Subcutaneous abdominal adipose tissue (tissue), 5 donors: ENCODE data around the gene PCDH15.

Experiments
- H3K27ac ChIP-seq: one replicate; pipeline ENCODE4 v1.7.0; 2013; ENCODE audit warnings: low read depth, mild to moderate bottlenecking, inconsistent platforms, low read length, moderate library complexity
- H3K27me3 ChIP-seq, 5 donors: one replicate each; pipeline ENCODE4 v1.7.0; 2013; ENCODE audit warnings: low read length in 5 of 5, inconsistent platforms in 1 of 5; ENCODE audit not compliant: control insufficient read depth in 5 of 5, insufficient read depth in 4 of 5
- H3K36me3 ChIP-seq, 5 donors: one replicate each; pipeline ENCODE4 v1.7.0; 2013; ENCODE audit warnings: low read length in 5 of 5; ENCODE audit not compliant: control insufficient read depth in 5 of 5, insufficient read depth in 5 of 5
- H3K4me1 ChIP-seq, 5 donors: one replicate each; pipeline ENCODE4 v1.7.0; 2013; ENCODE audit warnings: low read length in 5 of 5, mild to moderate bottlenecking in 3 of 5, moderate library complexity in 1 of 5; ENCODE audit not compliant: control insufficient read depth in 5 of 5, insufficient read depth in 5 of 5
- H3K4me3 ChIP-seq, 5 donors: one replicate each; pipeline ENCODE4 v1.7.0; 2013; ENCODE audit warnings: low read length in 5 of 5, low read depth in 1 of 5
- H3K9ac ChIP-seq, 5 donors: one replicate each; pipeline ENCODE4 v1.7.0; 2013; ENCODE audit warnings: low read length in 5 of 5, mild to moderate bottlenecking in 4 of 5, moderate library complexity in 3 of 5
- H3K9me3 ChIP-seq, 5 donors: one replicate each; pipeline ENCODE4 v1.7.0; 2013; ENCODE audit warnings: low read length in 5 of 5; ENCODE audit not compliant: control insufficient read depth in 5 of 5
- donor health status: healthy.
- donor health status: healthy.
- donor health status: healthy.
- donor health status: healthy.
- donor health status: healthy.

The PCDH15 gene

DNA sequence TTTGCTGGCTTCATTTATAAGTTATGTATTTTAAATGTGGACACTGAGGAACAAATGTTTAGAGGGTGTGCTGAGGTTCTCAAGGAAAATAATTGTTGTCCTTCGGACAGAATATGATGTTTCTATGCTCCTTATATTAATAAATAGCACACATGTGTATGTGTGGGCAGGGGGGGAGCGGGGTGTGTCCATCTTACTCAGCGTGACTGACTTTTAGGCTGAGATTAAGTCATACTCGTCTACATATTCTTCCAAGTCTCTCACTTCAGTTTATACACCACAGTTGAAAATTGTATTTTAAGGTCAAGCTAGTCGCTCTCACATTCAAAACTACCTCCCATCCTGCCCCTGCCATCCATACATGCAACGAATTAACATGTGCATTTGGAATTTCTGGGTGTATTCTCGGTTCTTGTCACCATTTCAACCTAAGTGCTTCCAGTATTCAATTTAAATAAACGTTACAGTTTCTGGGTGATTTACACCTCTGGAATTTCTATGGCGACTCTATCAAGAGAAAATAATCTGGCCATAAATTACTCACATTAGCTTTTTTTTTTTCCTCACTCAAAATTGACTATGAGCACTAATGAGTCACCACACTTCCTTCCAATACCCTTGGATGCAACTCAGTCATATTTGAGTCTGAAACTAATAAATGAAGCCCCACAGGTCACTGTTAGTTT is 3.3 kb downstream of the PCDH15 start:
- Histone ChIP-seq H3K27me3 (no peaks in the 10 kb centered on the region), H3K9ac (no peak overlapping the region), H3K4me3 (no peak overlapping the region), H3K36me3 (no peaks in the 10 kb centered on the region), H3K9me3 (no peaks in the 10 kb centered on the region), H3K4me1 (peaks cover 0 to 1% (median 0%) of the 10 kb centered on the region in 5 donors), H3K27ac (no peak overlapping the region)

DNA sequence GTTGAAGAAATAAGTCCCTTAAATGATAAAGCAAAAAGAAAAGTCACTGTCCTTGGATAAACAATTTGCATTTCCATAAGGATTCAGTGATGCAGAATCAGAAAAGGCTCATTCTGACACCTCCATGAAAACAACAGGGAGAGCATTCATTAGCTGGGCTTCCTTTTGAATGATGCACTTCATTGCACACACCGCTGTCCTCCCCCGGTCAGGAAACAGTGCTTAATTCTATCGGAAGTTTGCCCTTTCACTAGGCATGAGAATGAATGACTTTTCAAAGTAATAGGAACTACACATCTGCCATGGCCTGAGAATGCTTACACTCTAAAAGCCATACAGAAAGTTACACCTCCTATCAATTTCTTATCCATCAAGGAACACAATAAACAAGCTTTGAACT is 4.2 kb downstream of the PCDH15 start:
- Histone ChIP-seq H3K36me3 (no peaks in the 10 kb centered on the region), H3K9me3 (no peaks in the 10 kb centered on the region), H3K27ac (no peak overlapping the region), H3K4me1 (peaks cover 0 to 1% (median 0%) of the 10 kb centered on the region in 5 donors), H3K4me3 (no peak overlapping the region), H3K9ac (no peak overlapping the region), H3K27me3 (no peaks in the 10 kb centered on the region)

DNA sequence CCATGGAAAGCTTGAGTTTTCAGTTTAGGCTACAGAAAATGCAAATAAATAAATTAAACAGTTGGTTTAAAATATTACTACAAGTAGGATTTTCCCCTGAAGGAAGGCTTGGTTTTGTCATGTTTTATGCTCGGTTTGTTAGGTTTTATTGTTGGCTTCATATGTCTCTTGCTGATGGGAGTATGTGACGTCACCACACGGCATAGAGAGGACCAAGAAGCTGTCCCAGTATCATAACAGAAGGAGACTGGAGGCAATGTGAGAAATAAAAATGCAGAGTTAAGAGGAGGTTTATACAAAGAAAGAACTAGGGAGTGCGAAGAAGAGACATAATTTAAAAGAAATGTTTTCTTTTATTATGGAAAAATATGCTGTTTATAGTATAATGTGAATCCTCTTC is 24.4 kb downstream of the PCDH15 start:
- no peak overlapping the region for H3K9ac ChIP-seq
- H3K27me3 ChIP-seq: no peaks in the 10 kb centered on the region
- no peaks in the 10 kb centered on the region for H3K4me1 ChIP-seq
- no peaks in the 10 kb centered on the region for H3K36me3 ChIP-seq
- H3K4me3 ChIP-seq: no peak overlapping the region
- H3K9me3 ChIP-seq: no peaks in the 10 kb centered on the region
- no peak overlapping the region for H3K27ac ChIP-seq

DNA sequence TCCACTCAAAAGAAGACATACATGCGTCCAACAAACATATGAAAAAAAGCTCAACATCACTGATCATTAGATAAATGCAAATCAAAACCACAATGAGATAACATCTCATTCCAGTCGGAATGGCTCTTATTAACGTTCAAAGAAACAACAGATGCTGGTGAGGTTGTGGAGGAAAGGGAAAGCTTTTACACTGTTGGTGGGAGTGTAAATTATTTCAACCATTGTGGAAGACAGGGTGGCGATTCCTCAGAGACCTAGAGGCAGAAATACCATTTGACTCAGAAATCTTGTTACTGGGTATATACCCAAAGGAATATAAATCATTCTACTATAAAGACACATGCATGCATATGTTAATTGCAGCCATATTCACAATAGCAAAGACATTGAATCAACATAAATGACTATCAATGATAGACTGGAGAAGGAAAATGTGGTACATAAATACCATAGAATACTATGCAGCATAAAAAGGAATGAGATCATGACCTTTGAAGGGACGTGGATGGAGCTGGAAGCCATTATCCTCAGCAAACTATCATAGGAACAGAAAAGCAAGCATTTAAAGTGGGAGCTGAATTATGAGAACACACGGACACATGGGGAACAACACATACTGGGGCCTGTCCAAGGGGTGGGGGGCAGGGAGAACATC is 28.4 kb downstream of the PCDH15 start:
- Histone ChIP-seq H3K4me3 (no peak overlapping the region), H3K9me3 (no peaks in the 10 kb centered on the region), H3K36me3 (no peaks in the 10 kb centered on the region), H3K9ac (no peak overlapping the region), H3K4me1 (no peaks in the 10 kb centered on the region), H3K27ac (no peak overlapping the region), H3K27me3 (no peaks in the 10 kb centered on the region)

DNA sequence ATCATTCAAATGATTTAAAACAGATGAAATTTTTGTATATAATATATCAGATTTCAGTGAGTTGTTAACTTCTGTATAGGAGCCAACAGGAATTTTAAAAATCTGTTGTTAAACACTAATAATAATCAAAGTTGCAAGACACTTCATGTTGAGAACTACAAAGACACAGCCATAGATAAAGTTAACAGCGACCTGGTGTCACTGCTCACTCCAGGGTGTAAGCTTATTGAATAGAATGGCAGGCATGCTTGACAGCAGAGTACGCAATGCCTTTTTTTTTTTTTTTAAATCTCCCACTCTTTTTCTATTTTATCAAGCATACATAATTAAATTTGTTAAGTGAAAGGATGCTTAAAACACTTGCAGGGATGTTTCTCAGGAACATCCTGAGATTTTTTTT is 32.0 kb downstream of the PCDH15 start:
- Histone ChIP-seq H3K27ac (no peak overlapping the region), H3K4me1 (no peaks in the 10 kb centered on the region), H3K27me3 (no peaks in the 10 kb centered on the region), H3K9ac (no peak overlapping the region), H3K36me3 (no peaks in the 10 kb centered on the region), H3K9me3 (no peaks in the 10 kb centered on the region), H3K4me3 (no peak overlapping the region)

DNA sequence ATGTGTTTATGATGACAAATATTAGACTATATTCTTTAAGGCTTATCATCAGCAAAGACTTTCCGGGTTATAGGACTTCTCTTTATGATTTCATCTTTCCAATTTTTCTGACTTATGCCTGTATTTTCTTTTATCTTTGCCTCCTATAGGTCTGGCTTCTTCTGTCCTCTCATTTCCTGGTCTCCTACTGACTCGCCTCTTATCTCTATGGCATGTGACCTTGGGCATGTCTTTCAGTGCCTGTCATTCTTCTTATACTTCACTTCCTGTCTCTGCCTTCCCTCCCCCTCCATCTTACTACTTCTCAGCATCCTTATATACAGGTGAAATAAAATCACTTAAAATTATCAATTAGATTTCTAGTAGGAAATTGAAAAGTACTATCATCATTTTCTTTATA is 42.2 kb downstream of the PCDH15 start:
- no peaks in the 10 kb centered on the region for H3K27me3 ChIP-seq
- no peaks in the 10 kb centered on the region for H3K36me3 ChIP-seq
- no peaks in the 10 kb centered on the region for H3K9me3 ChIP-seq
- H3K4me3 ChIP-seq: no peak overlapping the region
- H3K4me1 ChIP-seq: no peaks in the 10 kb centered on the region
- no peak overlapping the region for H3K9ac ChIP-seq
- no peak overlapping the region for H3K27ac ChIP-seq

DNA sequence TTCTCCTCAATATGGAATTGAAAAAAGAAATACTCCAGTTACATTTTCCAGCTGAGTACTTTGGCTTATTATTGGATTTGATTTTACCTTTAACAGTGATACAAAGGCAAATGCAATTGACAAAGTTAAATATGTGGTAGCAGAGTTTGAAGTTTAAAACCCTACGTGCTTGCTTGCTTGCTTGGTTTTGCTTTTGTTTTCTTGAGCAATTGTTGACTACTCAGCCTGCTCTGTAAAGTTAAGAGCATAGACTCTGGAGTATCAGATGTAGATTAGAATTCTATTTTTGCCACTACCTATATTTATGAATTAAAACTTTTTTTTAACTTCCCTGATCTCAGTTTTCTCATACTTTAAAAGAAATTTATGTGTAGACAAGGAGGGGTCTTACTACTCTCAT is 51.4 kb downstream of the PCDH15 start:
- no peaks in the 10 kb centered on the region for H3K9me3 ChIP-seq
- H3K4me3 ChIP-seq: no peak overlapping the region
- no peaks in the 10 kb centered on the region for H3K27me3 ChIP-seq
- no peak overlapping the region for H3K9ac ChIP-seq
- no peaks in the 10 kb centered on the region for H3K4me1 ChIP-seq
- no peaks in the 10 kb centered on the region for H3K36me3 ChIP-seq
- H3K27ac ChIP-seq: no peak overlapping the region

DNA sequence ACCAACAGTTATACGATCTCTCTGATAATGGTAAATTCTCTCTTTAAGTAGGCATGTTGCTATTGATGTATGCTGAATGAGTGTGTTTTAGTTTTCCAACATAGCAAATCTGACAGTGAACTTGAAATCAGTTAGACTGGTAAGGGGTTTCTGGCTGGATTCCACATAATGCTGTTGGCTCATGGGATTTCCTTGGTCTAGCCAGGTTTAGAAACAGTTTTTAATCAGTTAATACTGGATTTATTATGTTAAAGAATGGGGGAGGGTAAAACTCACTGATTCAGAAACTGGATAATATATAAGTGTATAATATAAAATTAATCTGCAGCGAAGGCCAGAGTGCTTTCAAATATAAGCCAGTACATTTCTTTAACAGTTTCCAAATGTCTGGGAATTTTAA is 55.6 kb downstream of the PCDH15 start:
- no peaks in the 10 kb centered on the region for H3K4me1 ChIP-seq
- no peaks in the 10 kb centered on the region for H3K9me3 ChIP-seq
- H3K36me3 ChIP-seq: no peaks in the 10 kb centered on the region
- H3K27me3 ChIP-seq: no peaks in the 10 kb centered on the region
- H3K9ac ChIP-seq: no peak overlapping the region
- H3K27ac ChIP-seq: no peak overlapping the region
- no peak overlapping the region for H3K4me3 ChIP-seq

DNA sequence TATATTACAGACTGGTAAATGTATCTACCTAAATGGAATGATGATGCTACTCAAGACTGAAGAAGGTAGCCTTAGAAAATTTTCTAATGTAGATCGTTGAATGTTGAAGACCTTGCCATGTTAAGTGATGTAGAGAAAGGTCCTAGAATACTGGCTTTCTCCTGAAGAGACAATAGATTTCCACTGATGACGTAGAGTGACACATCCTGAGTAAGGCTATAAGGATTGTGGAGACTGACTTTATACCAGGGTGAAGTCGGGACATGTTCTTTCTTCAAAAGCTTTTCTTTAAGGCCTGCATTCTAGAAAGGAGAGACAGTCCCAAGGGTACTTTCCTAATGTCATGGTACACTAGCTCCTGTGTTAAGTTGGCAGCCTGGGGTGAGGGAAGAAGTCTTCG is 58.6 kb downstream of the PCDH15 start:
- H3K36me3 ChIP-seq: no peaks in the 10 kb centered on the region
- no peak overlapping the region for H3K4me3 ChIP-seq
- H3K27ac ChIP-seq: no peak overlapping the region
- H3K9me3 ChIP-seq: no peaks in the 10 kb centered on the region
- no peak overlapping the region for H3K9ac ChIP-seq
- no peaks in the 10 kb centered on the region for H3K27me3 ChIP-seq
- H3K4me1 ChIP-seq: no peaks in the 10 kb centered on the region

DNA sequence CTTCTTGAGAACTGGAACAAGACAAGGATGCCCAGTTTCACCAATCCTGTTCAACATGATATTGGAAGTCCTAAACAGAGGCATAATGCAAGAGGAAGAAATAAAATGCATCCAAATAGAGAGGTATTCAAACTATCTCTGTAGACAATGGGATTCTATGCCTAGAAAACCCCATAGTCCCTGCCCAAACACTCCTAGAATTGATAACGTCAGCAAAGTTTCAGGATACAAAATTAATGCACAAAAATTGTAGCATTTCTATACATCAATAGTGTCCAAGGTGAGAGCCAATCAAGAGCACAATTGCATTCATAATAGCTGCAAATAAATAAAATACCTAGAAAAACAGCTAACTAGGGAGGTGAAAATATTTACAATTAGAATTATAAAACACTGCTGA is 72.5 kb downstream of the PCDH15 start:
- no peak overlapping the region for H3K27ac ChIP-seq
- no peaks in the 10 kb centered on the region for H3K36me3 ChIP-seq
- no peaks in the 10 kb centered on the region for H3K27me3 ChIP-seq
- no peak overlapping the region for H3K9ac ChIP-seq
- H3K4me3 ChIP-seq: no peak overlapping the region
- H3K4me1 ChIP-seq: no peaks in the 10 kb centered on the region
- H3K9me3 ChIP-seq: no peaks in the 10 kb centered on the region
